ENCODE results near the gene GALNT9.

- no peak for TF ChIP-seq CTCF (conservative IDR thresholded peaks at IDR 0.05 in 1 of 2, IDR thresholded peaks at IDR 0.05 in 1 of 2; ENCODE audit: low read depth in 1 of 2, low read length in 2 of 2)
- TF ChIP-seq EZH2 (IDR thresholded peaks at IDR 0.05; ENCODE audit: low read length, missing control alignments) = no peak
Observed at GRCh38 chr12:132312516-132312915, 16.9 kb downstream of the GALNT9 start.
